Left ventricle myocardium inferior (tissue), 1 donor: Measurements from ENCODE around the gene LRRC74B. TPM values are rescaled to one million over a fixed set of nuclear protein-coding genes. Genes with fewer than 3 reads are reported as not detected.
A peak's percentile ranks its signal among the peaks of the same experiment; 100 is the strongest.
"Not testable (repeated sequence)": the region's sequence is repeated elsewhere in the genome, so short reads cannot be mapped to it uniquely, and the experiment has no call there.

Experiments used
- DNase-seq: peaks from one replicate; pipeline ENCODE4 v3.0.0-alpha.2; 2020
- H3K27ac ChIP-seq: fragments of 200-600 bp; replicated peaks from 2 replicates; pipeline ENCODE4 v1.8.0; 2021
- H3K27me3 ChIP-seq: fragments of 200-600 bp; 2 replicates; pipeline ENCODE4 v1.8.0; 2021; ENCODE audit warnings: low read depth
- H3K36me3 ChIP-seq: fragments of 200-600 bp; 2 replicates; pipeline ENCODE4 v1.8.0; 2021
- H3K4me1 ChIP-seq: fragments of 200-600 bp; 2 replicates; pipeline ENCODE4 v1.8.0; 2021
- H3K4me3 ChIP-seq: fragments of 200-600 bp; 2 replicates; pipeline ENCODE4 v1.8.0; 2021; ENCODE audit warnings: mild to moderate bottlenecking, moderate library complexity
- H3K9me3 ChIP-seq: fragments of 200-600 bp; replicated peaks from 2 replicates; pipeline ENCODE4 v1.8.0; 2021
- intact Hi-C: fragments of 100-400 bp; cut with micrococcal nuclease; formaldehyde crosslinking; loops from one replicate; pipeline ENCODE4 v1.11.0; 2022
- total RNA-seq: library from RNA; stranded (reverse); fragmentation: NEBNext Ultra II Directional; extraction: Animal tissue kit (Norgen Biotek cat#: 25700); gene quantifications from one replicate; pipeline ENCODE4 v1.2.1, GENCODE V29; 2021
- TF ChIP-seq, protein P1 (sequence below): fragments of 200-600 bp; IDR thresholded peaks from 2 replicates; pipeline ENCODE4 v1.8.0; 2021; ENCODE audit warnings: antibody characterized with exemption, mild to moderate bottlenecking, borderline replicate concordance
- donor health status: DM: no; HTN: yes; CAD: no; lungs with severe emphysema.

The LRRC74B gene
- total RNA-seq, 1 donor from 2014 or later, result not detected

GRCh38 chr22:21001601-21002325, 44.0 kb upstream of the LRRC74B start, which contains the start of gene THAP7:
Gene THAP7, minus strand, starts transcription at chr22:21002118. Its CDS starts 207 bp downstream, at chr22:21001911.
- H3K27me3 ChIP-seq, result no peaks in the 10 kb centered on the region
- DNase-seq, result peak; percentile 98
- intact Hi-C loops, result no loop called here
- H3K4me1 ChIP-seq, result peaks cover 49% of the 10 kb centered on the region
- peak within 1 kb of the TSS; percentile 99 for H3K27ac ChIP-seq
- H3K4me3 ChIP-seq, result peak within 1 kb of the TSS; percentile 75
- TF ChIP-seq, protein P1, sequence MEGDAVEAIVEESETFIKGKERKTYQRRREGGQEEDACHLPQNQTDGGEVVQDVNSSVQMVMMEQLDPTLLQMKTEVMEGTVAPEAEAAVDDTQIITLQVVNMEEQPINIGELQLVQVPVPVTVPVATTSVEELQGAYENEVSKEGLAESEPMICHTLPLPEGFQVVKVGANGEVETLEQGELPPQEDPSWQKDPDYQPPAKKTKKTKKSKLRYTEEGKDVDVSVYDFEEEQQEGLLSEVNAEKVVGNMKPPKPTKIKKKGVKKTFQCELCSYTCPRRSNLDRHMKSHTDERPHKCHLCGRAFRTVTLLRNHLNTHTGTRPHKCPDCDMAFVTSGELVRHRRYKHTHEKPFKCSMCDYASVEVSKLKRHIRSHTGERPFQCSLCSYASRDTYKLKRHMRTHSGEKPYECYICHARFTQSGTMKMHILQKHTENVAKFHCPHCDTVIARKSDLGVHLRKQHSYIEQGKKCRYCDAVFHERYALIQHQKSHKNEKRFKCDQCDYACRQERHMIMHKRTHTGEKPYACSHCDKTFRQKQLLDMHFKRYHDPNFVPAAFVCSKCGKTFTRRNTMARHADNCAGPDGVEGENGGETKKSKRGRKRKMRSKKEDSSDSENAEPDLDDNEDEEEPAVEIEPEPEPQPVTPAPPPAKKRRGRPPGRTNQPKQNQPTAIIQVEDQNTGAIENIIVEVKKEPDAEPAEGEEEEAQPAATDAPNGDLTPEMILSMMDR, result no peak
- H3K9me3 ChIP-seq, result no peaks in the 10 kb centered on the region
- H3K36me3 ChIP-seq, result peaks cover 32% of the 10 kb centered on the region

DNA sequence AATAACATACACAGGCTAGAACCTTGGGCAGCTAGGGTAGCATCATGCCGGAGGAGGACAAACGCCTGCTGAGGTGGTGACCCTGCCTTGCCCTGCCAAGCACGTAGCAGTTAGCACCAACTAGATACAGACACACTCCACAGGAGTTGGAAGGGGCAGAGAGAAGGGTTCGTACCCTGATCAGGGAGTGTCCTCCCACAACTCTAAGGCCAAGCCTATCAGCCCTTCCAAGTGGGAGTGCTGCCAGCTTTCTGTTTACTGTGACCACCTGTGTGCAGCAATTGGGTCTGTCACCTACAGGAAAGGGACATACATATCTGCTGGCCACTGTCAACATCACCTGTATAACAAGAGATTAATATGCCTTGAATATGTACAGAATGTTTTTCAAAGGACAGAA, 42.0 kb upstream of the LRRC74B start:
- no peak overlapping the region for H3K27ac ChIP-seq
- peaks cover 18% of the 10 kb centered on the region for H3K36me3 ChIP-seq
- H3K9me3 ChIP-seq, result no peaks in the 10 kb centered on the region
- H3K4me1 ChIP-seq, result peaks cover 49% of the 10 kb centered on the region
- DNase-seq, result no peak
- intact Hi-C loops, result no loop called here
- TF ChIP-seq, protein P1, result no peak
- no peaks in the 10 kb centered on the region for H3K27me3 ChIP-seq
- peak overlapping the region; percentile 75 for H3K4me3 ChIP-seq

DNA sequence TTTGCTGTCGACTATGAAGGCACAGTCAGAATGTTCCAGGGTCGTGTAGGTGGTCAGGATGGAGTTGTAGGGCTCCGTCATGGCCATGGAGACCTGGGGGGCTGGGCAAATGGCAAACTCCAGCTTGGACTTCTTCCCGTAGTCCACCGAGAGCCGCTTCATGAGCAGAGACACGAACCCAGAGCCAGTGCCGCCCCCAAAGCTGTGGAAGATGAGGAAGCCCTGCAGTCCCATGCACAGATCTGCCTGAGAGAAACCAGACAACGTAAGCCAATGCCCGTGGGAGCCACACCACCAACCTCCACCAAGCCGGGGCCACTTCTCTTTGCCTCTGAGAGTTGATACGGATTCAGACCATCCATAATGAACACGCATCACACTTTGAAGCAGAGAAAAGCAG, 36.5 kb upstream of the LRRC74B start:
- H3K9me3 ChIP-seq, H3K27me3 ChIP-seq, H3K36me3 ChIP-seq, H3K4me1 ChIP-seq, DNase-seq, H3K4me3 ChIP-seq, intact Hi-C loops, H3K27ac ChIP-seq: not testable (repeated sequence)

- Histone ChIP-seq H3K4me3 (no peak overlapping the region), H3K27ac (no peak overlapping the region), H3K4me1 (peaks cover 14% of the 10 kb centered on the region), H3K9me3 (no peaks in the 10 kb centered on the region), H3K27me3 (no peaks in the 10 kb centered on the region), H3K36me3 (no peaks in the 10 kb centered on the region)
- intact Hi-C loops, result no loop called here
- TF ChIP-seq, protein P1, result no peak
- no peak for DNase-seq
Observed at GRCh38 chr22:21009638-21010425, 35.9 kb upstream of the LRRC74B start.

GRCh38 chr22:21010426-21011113, 35.2 kb upstream of the LRRC74B start:
- TF ChIP-seq, protein P1, result no peak
- Histone ChIP-seq H3K27me3 (no peaks in the 10 kb centered on the region), H3K9me3 (no peaks in the 10 kb centered on the region), H3K4me3 (no peak overlapping the region), H3K4me1 (peaks cover 22% of the 10 kb centered on the region), H3K36me3 (no peaks in the 10 kb centered on the region), H3K27ac (no peak overlapping the region)
- no peak for DNase-seq
- intact Hi-C loops, result no loop called here
